ENCODE data around the gene SDCBP2.

SDCBP2 gene

GRCh38 chr20:1312904-1313235, 16.1 kb downstream of the SDCBP2 start:
- no peak for DNase-seq (ENCODE audit: low spot score)

GRCh38 chr20:1312308-1312707, 16.6 kb downstream of the SDCBP2 start:
- DNase-seq (ENCODE audit: low spot score): no peak

- DNase-seq (ENCODE audit: low spot score): no peak
Measured at GRCh38 chr20:1310506-1311190, 18.3 kb downstream of the SDCBP2 start.

GRCh38 chr20:1310071-1310470, 18.9 kb downstream of the SDCBP2 start:
- peak; percentile 17 for DNase-seq (ENCODE audit: low spot score)

GRCh38 chr20:1309439-1309847, 19.5 kb downstream of the SDCBP2 start:
- no peak for DNase-seq (ENCODE audit: low spot score)

GRCh38 chr20:1308702-1309095, 20.2 kb downstream of the SDCBP2 start:
- DNase-seq (ENCODE audit: low spot score): no peak

GRCh38 chr20:1308067-1308701, 20.8 kb downstream of the SDCBP2 start:
- DNase-seq (ENCODE audit: low spot score): no peak

GRCh38 chr20:1307571-1307971, 21.4 kb downstream of the SDCBP2 start:
- DNase-seq (ENCODE audit: low spot score): no peak

- DNase-seq (ENCODE audit: low spot score): no peak
Measured at GRCh38 chr20:1307171-1307570, 21.8 kb downstream of the SDCBP2 start.

- DNase-seq (ENCODE audit: low spot score): no peak
Measured at GRCh38 chr20:1306316-1307135, 22.4 kb downstream of the SDCBP2 start.

GRCh38 chr20:1305712-1306111, 23.2 kb downstream of the SDCBP2 start:
- no peak for DNase-seq (ENCODE audit: low spot score)

- no peak for DNase-seq (ENCODE audit: low spot score)
Measured at GRCh38 chr20:1304710-1305515, 24.0 kb downstream of the SDCBP2 start.

GRCh38 chr20:1302685-1303541, 26.0 kb downstream of the SDCBP2 start:
- DNase-seq (ENCODE audit: low spot score): no peak

- no peak for DNase-seq (ENCODE audit: low spot score)
Measured at GRCh38 chr20:1301031-1301529, 27.9 kb downstream of the SDCBP2 start.

GRCh38 chr20:1300083-1300840, 28.7 kb downstream of the SDCBP2 start:
- no peak for DNase-seq (ENCODE audit: low spot score)

- DNase-seq (ENCODE audit: low spot score): no peak
Measured at GRCh38 chr20:1299522-1299921, 29.4 kb downstream of the SDCBP2 start.

- no peak for DNase-seq (ENCODE audit: low spot score)
Measured at GRCh38 chr20:1298888-1299511, 29.9 kb downstream of the SDCBP2 start.

GRCh38 chr20:1298166-1298565, 30.8 kb downstream of the SDCBP2 start:
- no peak for DNase-seq (ENCODE audit: low spot score)

GRCh38 chr20:1297486-1297885, 31.5 kb downstream of the SDCBP2 start:
- no peak for DNase-seq (ENCODE audit: low spot score)

GRCh38 chr20:1296922-1297321, 32.0 kb downstream of the SDCBP2 start:
- no peak for DNase-seq (ENCODE audit: low spot score)

All from pons (tissue), 1 donor.